ENCODE data around the gene TOMM5. TPM values are rescaled to one million over a fixed set of nuclear protein-coding genes. Genes with fewer than 3 reads are reported as not detected.

TOMM5 gene
- total RNA-seq, 2 experiments from 2014 or later = 81.0 to 88.7 TPM

DNA sequence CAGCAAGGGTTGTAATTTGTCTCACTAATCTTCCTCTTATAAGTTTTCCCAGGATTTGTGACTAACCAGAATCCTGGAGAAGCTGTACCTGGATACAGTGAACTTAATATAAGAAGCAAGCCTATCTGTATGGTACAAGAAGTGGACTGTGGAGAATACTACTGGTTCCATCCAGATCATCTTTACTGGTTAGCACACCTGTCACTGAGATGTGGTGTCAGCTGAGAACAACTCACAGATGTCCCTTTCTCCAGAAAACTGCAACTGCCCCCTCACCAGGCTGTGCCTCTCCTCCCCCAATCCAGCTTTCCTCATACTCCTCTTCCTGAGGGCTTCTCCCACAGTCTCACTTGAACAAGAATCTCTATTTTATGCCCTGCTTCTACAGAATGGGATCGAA lies 21.1 kb downstream of the TOMM5 start:
- Mint-ChIP-seq H3K27ac (no peak overlapping the region), H3K36me3 (ENCODE audit: low read depth) (peaks cover 4% of the 10 kb centered on the region), H3K4me1 (peaks cover 9% of the 10 kb centered on the region), H3K27me3 (peaks cover 4% of the 10 kb centered on the region), H3K9me3 (no peaks in the 10 kb centered on the region), H3K4me3 (no peak overlapping the region)
- POLR2A ChIA-PET = no interaction called here
- no peak for DNase-seq
- CTCF ChIA-PET = no interaction called here

DNA sequence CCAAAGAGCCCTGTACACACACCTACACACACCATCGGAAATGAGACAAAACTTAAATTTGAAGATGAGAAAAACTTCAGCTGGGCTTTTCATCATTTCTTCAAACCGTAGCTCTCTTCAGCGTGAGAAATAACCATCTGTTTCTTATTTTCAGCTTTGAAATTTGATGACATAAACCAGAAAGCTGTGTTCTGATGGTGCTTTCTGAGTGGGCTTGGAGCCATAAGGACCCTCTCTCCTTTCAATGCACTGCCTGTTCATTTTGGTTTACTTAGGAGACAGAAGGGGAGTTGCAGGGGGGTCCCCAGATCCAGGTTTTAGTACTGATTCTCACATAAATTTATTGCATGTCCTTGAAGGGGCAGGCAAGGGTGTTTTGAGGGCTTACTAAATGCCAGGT lies 25.7 kb downstream of the TOMM5 start:
- no peaks in the 10 kb centered on the region for H3K4me1 Mint-ChIP-seq
- H3K9me3 Mint-ChIP-seq = peaks cover 20% of the 10 kb centered on the region
- DNase-seq = no peak
- H3K27me3 Mint-ChIP-seq = no peaks in the 10 kb centered on the region
- no peak overlapping the region for H3K4me3 Mint-ChIP-seq
- ChIA-PET POLR2A (no interaction called here), CTCF (interaction anchor here (0.6 to 1.0 kb wide), 2 partner anchors 20 to 465 kb away, joined by 3 to 4 read pairs; no protein-coding TSS in a partner anchor)
- H3K27ac Mint-ChIP-seq = no peak overlapping the region
- peaks cover 14% of the 10 kb centered on the region for H3K36me3 Mint-ChIP-seq (ENCODE audit: low read depth)

DNA sequence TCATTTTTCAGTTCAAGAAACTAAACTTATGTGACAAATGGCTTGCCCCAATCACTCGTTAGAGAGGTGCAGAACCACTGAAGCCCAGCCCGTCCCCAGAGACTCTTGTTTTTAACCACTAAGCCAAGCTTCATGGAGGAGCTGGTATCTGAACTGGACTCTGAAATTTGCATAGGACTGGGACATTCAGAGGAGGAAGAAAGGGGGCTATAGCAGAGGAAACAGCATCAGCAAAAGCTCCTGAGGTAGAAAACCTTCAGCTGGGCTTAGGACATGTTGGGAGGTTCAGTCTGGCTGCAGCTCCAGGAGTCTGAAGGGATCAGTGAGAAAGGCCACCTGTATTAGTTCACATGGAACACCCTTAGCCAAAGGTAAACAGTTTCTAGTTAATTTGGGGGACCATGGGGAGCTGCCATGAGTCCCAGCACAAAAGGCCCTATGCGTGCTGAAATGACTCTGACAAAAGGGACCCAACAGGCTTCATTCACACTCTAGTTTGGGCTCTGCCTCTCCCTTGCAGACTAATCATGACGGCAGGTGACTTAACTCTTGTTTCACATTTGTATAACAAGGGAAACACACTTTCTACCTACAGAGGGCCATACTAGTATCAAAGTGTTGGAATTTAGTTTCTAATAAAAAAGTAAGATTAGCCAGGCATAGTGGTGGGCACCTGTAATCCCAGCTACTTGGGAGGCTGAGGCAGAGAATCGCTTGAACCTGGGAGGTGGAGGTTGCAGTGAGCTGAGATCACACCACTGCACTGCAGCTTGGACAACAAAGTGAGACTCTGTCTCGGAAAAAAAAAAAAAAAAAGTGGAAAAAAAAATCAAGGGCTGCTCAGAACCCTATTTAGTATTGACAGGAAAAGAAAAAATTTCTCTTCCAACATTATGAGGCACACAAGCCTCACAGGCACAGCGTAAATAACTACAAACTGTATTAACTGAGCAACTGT lies 26.5 kb downstream of the TOMM5 start:
- CTCF ChIA-PET = interaction anchor here (0.6 to 1.0 kb wide), 2 partner anchors 19 to 26 kb away, joined by 3 read pairs; no protein-coding TSS in a partner anchor

DNA sequence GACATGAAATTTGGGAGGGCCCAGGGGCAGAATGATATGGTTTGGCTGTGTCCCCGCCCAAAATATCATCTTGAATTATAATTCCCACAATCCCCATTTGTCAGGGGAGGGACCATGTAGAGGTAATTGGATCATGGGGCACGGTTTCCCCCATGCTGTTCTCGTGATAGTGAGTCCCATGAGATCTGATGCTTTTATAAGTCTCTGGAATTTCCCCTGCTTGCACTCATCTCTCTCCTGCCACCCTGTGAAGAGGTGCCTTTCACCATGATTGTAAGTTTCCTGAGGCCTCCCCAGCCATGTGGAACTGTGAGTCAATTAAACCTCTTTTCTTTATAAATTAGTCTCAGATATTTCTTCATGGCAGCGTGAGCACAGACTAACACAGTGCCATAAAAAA lies 27.5 kb downstream of the TOMM5 start:
- Mint-ChIP-seq H3K4me3 (no peak overlapping the region), H3K27ac (no peak overlapping the region), H3K4me1 (no peaks in the 10 kb centered on the region), H3K36me3 (ENCODE audit: low read depth) (peaks cover 14% of the 10 kb centered on the region), H3K27me3 (no peaks in the 10 kb centered on the region), H3K9me3 (peaks cover 20% of the 10 kb centered on the region)
- ChIA-PET CTCF (no interaction called here), POLR2A (no interaction called here)
- no peak for DNase-seq

More for the DNA sequence above, 26.5 kb downstream of the TOMM5 start:
- H3K4me3 Mint-ChIP-seq = no peak overlapping the region
- peaks cover 20% of the 10 kb centered on the region for H3K9me3 Mint-ChIP-seq
- DNase-seq = no peak
- POLR2A ChIA-PET = no interaction called here
- H3K36me3 Mint-ChIP-seq (ENCODE audit: low read depth) = peaks cover 14% of the 10 kb centered on the region
- no peaks in the 10 kb centered on the region for H3K4me1 Mint-ChIP-seq
- no peaks in the 10 kb centered on the region for H3K27me3 Mint-ChIP-seq
- H3K27ac Mint-ChIP-seq = no peak overlapping the region

- Mint-ChIP-seq H3K9me3 (peaks cover 20% of the 10 kb centered on the region), H3K4me1 (no peaks in the 10 kb centered on the region), H3K27me3 (no peaks in the 10 kb centered on the region), H3K4me3 (no peak overlapping the region), H3K27ac (no peak overlapping the region), H3K36me3 (ENCODE audit: low read depth) (peaks cover 14% of the 10 kb centered on the region)
- ChIA-PET POLR2A (no interaction called here), CTCF (interaction anchor here (0.6 to 1.3 kb wide), 2 partner anchors 11 to 57 kb away, joined by 3 to 5 read pairs; partner anchors contain the start of gene FBXO10)
- no peak for DNase-seq
Measured at GRCh38 chr9:37563806-37564513, 28.4 kb downstream of the TOMM5 start.

DNA sequence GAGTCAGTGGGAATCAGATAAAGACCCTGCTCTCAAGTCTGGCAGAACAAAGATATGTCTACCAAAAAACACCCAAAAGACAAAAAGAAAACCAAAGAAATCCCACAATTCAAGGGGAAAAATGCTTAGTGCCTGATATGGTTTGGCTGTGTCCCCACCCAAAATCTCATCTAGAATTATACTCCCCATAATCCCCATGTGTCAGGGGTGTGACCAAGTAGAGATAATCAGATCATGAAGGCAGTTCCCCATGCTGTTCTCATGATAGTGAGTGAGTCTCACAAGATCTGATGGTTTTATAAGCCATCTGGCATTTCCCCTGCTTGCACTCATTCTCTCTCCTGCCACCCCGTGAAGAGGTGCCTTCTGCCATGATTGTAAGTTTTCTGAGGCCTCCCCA lies 29.6 kb downstream of the TOMM5 start:
- H3K27ac Mint-ChIP-seq = no peak overlapping the region
- no peak for DNase-seq
- ChIA-PET POLR2A (interaction anchor here (0.6 kb wide), 1 partner anchor 14 kb away, joined by 3 read pairs; no protein-coding TSS in a partner anchor), CTCF (interaction anchor here (0.6 to 0.9 kb wide), 2 partner anchors 10 to 460 kb away, joined by 3 to 4 read pairs; no protein-coding TSS in a partner anchor)
- peaks cover 20% of the 10 kb centered on the region for H3K9me3 Mint-ChIP-seq
- H3K36me3 Mint-ChIP-seq (ENCODE audit: low read depth) = peaks cover 11% of the 10 kb centered on the region
- H3K4me3 Mint-ChIP-seq = no peak overlapping the region
- H3K27me3 Mint-ChIP-seq = no peaks in the 10 kb centered on the region
- H3K4me1 Mint-ChIP-seq = no peaks in the 10 kb centered on the region

DNA sequence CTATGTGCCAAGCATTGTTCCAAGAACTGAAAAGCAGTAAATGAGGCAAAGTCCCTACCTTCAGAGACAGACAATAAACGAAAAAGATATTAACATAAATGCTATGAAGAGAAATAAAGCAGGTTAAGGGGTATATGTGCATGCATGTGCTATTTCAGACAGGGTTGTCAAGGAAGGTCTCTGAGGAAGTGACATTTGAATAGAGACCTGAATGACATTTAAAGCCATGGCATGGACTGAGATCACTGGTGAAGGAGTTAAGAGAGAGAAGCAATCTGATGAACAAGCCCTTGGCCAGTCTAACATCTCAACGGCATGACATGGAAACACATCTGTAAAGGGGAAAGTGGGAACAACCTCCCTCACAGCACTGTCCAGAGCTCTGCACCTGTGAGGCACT lies 30.7 kb downstream of the TOMM5 start:
- ChIA-PET CTCF (no interaction called here), POLR2A (no interaction called here)
- no peaks in the 10 kb centered on the region for H3K27me3 Mint-ChIP-seq
- no peaks in the 10 kb centered on the region for H3K4me1 Mint-ChIP-seq
- H3K36me3 Mint-ChIP-seq (ENCODE audit: low read depth) = peaks cover 11% of the 10 kb centered on the region
- H3K4me3 Mint-ChIP-seq = no peak overlapping the region
- no peak overlapping the region for H3K27ac Mint-ChIP-seq
- DNase-seq = no peak
- H3K9me3 Mint-ChIP-seq = peaks cover 20% of the 10 kb centered on the region

DNA sequence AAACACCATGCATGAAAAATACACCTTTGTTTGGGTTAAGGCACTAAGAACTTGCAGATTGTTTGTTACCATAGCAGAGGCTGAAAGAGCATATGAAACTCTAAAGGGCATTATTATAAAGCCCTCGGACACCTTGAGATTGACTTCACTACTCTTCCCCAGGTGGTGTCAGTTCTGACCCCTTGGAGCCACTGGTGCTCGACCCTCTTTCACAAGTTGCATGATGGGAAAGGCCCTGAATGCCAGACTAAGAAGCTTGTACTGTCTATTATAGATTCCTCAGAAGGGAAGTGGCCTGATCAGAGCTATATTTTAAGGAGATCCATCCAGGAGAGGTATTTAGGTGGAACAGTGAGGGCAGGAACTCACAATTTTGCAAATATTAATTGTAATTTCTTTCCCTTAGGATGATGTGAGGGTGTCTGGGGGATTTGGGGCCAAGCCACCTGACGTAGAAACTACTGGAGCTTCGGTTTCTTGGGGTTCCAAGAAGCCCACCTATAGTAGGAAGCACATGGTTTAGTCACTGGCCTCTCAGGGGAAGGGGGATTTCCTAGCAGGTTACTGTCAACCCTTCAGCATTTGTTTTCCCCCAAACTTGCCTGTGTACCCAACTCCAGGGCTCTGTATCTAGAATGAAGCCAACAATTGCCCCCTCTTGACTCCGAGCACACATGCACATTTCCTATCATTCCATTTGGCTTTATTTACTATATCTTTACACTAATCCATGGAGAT lies 32.4 kb downstream of the TOMM5 start:
- H3K9me3 Mint-ChIP-seq = peaks cover 16% of the 10 kb centered on the region
- no peaks in the 10 kb centered on the region for H3K27me3 Mint-ChIP-seq
- CTCF ChIA-PET = no interaction called here
- POLR2A ChIA-PET = no interaction called here
- H3K4me1 Mint-ChIP-seq = no peaks in the 10 kb centered on the region
- no peak for DNase-seq
- H3K36me3 Mint-ChIP-seq (ENCODE audit: low read depth) = peaks cover 11% of the 10 kb centered on the region
- H3K4me3 Mint-ChIP-seq = no peak overlapping the region
- H3K27ac Mint-ChIP-seq = no peak overlapping the region

GRCh38 chr9:37559125-37559524 lies 33.3 kb downstream of the TOMM5 start:
- Mint-ChIP-seq H3K27me3 (no peaks in the 10 kb centered on the region), H3K4me1 (no peaks in the 10 kb centered on the region), H3K4me3 (no peak overlapping the region), H3K27ac (no peak overlapping the region), H3K36me3 (ENCODE audit: low read depth) (peaks cover 8% of the 10 kb centered on the region), H3K9me3 (peaks cover 9% of the 10 kb centered on the region)
- DNase-seq = no peak
- CTCF ChIA-PET = no interaction called here
- POLR2A ChIA-PET = no interaction called here

GRCh38 chr9:37555786-37556185 lies 36.6 kb downstream of the TOMM5 start:
- no peak for DNase-seq
- H3K4me1 Mint-ChIP-seq = no peaks in the 10 kb centered on the region
- no peaks in the 10 kb centered on the region for H3K36me3 Mint-ChIP-seq (ENCODE audit: low read depth)
- H3K9me3 Mint-ChIP-seq = no peaks in the 10 kb centered on the region
- ChIA-PET POLR2A (no interaction called here), CTCF (interaction anchor here (0.6 to 0.7 kb wide), 2 partner anchors 57 to 460 kb away, joined by 3 to 4 read pairs; no protein-coding TSS in a partner anchor)
- H3K27ac Mint-ChIP-seq = no peak overlapping the region
- no peaks in the 10 kb centered on the region for H3K27me3 Mint-ChIP-seq
- H3K4me3 Mint-ChIP-seq = no peak overlapping the region

DNA sequence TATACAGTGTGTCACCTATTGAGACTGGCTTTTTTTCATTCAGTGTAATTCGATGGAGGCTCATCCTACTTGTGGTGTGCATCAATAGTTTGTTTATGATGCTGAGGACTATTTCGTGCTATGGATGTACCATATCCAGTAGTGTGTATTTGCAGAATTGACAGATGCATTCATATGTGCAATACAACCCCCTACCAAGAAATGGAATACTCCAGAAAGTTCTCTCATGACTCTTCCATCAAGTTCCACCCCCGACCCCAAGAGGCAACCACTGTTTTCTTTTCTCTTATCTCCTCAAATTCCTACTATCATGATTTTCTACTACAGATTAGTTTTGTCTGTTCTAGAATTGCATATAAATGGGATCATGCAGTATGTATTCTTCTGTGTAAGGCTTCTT lies 38.1 kb downstream of the TOMM5 start:
- no peak for DNase-seq
- H3K9me3 Mint-ChIP-seq = no peaks in the 10 kb centered on the region
- no peak overlapping the region for H3K4me3 Mint-ChIP-seq
- no peaks in the 10 kb centered on the region for H3K27me3 Mint-ChIP-seq
- peaks cover 3% of the 10 kb centered on the region for H3K4me1 Mint-ChIP-seq
- H3K27ac Mint-ChIP-seq = no peak overlapping the region
- ChIA-PET CTCF (no interaction called here), POLR2A (no interaction called here)
- H3K36me3 Mint-ChIP-seq (ENCODE audit: low read depth) = no peaks in the 10 kb centered on the region

DNA sequence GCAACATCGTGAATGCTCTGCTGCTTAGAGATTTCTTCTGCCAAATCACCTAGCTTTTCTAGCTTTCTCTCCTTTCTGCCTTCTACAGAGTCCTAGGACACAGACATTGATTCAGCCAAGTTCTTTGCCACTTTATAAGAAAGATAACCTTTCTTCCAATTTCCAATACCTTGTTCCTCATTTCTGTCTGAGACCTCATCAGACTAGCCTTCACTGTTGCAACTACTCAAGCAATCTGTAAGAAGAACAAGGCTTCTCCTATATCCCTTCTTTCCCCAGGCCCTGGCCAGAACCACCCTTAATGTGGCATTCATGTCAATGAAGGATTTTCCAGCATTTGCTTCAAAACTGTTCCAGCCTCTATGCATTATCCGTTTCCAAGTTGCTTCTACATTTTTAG lies 40.5 kb downstream of the TOMM5 start:
- DNase-seq = no peak
- H3K4me1 Mint-ChIP-seq = peaks cover 3% of the 10 kb centered on the region
- H3K4me3 Mint-ChIP-seq = no peak overlapping the region
- CTCF ChIA-PET = no interaction called here
- no peaks in the 10 kb centered on the region for H3K27me3 Mint-ChIP-seq
- no peak overlapping the region for H3K27ac Mint-ChIP-seq
- H3K9me3 Mint-ChIP-seq = no peaks in the 10 kb centered on the region
- H3K36me3 Mint-ChIP-seq (ENCODE audit: low read depth) = no peaks in the 10 kb centered on the region
- POLR2A ChIA-PET = no interaction called here

DNA sequence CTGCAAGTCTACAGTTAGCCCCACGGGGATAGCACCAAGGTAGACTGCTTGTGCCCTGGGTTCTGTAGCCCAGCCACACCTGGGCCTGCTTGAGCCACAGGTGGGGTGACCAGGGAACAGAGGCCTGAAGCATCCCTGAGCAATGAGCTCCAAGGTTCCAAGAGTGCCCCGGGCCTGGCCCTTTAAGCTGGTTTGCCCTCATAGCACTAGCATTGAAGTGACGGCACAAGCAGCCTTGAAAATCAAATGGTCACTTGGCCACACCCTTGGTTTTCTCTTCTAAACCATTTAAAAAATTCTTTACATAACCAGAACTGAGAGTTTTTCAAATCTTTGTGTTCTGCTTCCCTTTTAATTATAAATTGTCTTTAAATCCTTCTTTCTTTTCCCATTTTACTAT lies 40.9 kb downstream of the TOMM5 start:
- POLR2A ChIA-PET = no interaction called here
- no peaks in the 10 kb centered on the region for H3K9me3 Mint-ChIP-seq
- no peaks in the 10 kb centered on the region for H3K27me3 Mint-ChIP-seq
- no peaks in the 10 kb centered on the region for H3K36me3 Mint-ChIP-seq (ENCODE audit: low read depth)
- CTCF ChIA-PET = no interaction called here
- DNase-seq = no peak
- H3K27ac Mint-ChIP-seq = no peak overlapping the region
- no peak overlapping the region for H3K4me3 Mint-ChIP-seq
- peaks cover 3% of the 10 kb centered on the region for H3K4me1 Mint-ChIP-seq

All from activated CD4-positive, alpha-beta T cell treated with anti-CD3 and anti-CD28 coated beads, Interleukin-2, amount 10 ng/mL, durations not matched to agents 7 days and 5 days (primary cell).